HG03135 (cell line): ENCODE results near the gene PTK7.
"Not testable (repeated sequence)": the region's sequence is repeated elsewhere in the genome, so short reads cannot be mapped to it uniquely, and the experiment has no call there.

Source experiments
- ATAC-seq: cut with Tn5 transposase; IDR thresholded peaks from one replicate; pipeline ENCODE4 v1.9.1; 2021; ENCODE audit warnings: mild to moderate bottlenecking, moderate library complexity; ENCODE audit not compliant: unreplicated experiment

PTK7 gene

GRCh38 chr6:43113431-43114260 lies 37.5 kb downstream of the PTK7 start:
- ATAC-seq, result no peak

- ATAC-seq, result no peak
Observed at GRCh38 chr6:43115365-43115764, 39.3 kb downstream of the PTK7 start.

- not testable (repeated sequence) for ATAC-seq
Observed at GRCh38 chr6:43117466-43117865, 41.4 kb downstream of the PTK7 start.

- no peak for ATAC-seq
Observed at GRCh38 chr6:43119482-43119881, 43.4 kb downstream of the PTK7 start.

GRCh38 chr6:43120101-43120763 lies 44.1 kb downstream of the PTK7 start:
- no peak for ATAC-seq

GRCh38 chr6:43120944-43121913 lies 45.1 kb downstream of the PTK7 start:
- ATAC-seq, result no peak

- no peak for ATAC-seq
Observed at GRCh38 chr6:43122146-43122545, 46.0 kb downstream of the PTK7 start.

GRCh38 chr6:43123461-43124314 lies 47.6 kb downstream of the PTK7 start:
- ATAC-seq, result no peak

- ATAC-seq, result no peak
Observed at GRCh38 chr6:43124481-43124880, 48.4 kb downstream of the PTK7 start.

- ATAC-seq, result no peak
Observed at GRCh38 chr6:43125119-43125518, 49.0 kb downstream of the PTK7 start.

GRCh38 chr6:43125555-43125954 lies 49.4 kb downstream of the PTK7 start:
- ATAC-seq, result no peak

GRCh38 chr6:43127180-43127579 lies 51.1 kb downstream of the PTK7 start:
- no peak for ATAC-seq

- no peak for ATAC-seq
Observed at GRCh38 chr6:43127877-43128276, 51.8 kb downstream of the PTK7 start.

- ATAC-seq, result no peak
Observed at GRCh38 chr6:43128926-43129325, 52.8 kb downstream of the PTK7 start.

GRCh38 chr6:43129434-43130194 lies 53.5 kb downstream of the PTK7 start:
- ATAC-seq, result no peak

GRCh38 chr6:43130429-43130828 lies 54.3 kb downstream of the PTK7 start:
- ATAC-seq, result no peak

GRCh38 chr6:43131379-43131778 lies 55.3 kb downstream of the PTK7 start:
- ATAC-seq, result not testable (repeated sequence)

- no peak for ATAC-seq
Observed at GRCh38 chr6:43138267-43138666, 62.2 kb downstream of the PTK7 start.

GRCh38 chr6:43139973-43140372 lies 63.9 kb downstream of the PTK7 start:
- ATAC-seq, result not testable (repeated sequence)

GRCh38 chr6:43141644-43142043 lies 65.5 kb downstream of the PTK7 start:
- ATAC-seq, result no peak
